B cell (primary cell): ENCODE measurements around the gene DENND10. TPM values are rescaled to one million over a fixed set of nuclear protein-coding genes. Genes with fewer than 3 reads are reported as not detected.

Source experiments
- ATAC-seq: fragments of 200-7000 bp; cut with Tn5 transposase; one replicate; pipeline ENCODE4 v1.10.0; 2021; ENCODE audit warnings: low read depth, mild to moderate bottlenecking, moderate number of reproducible peaks, moderate library complexity
- CTCF ChIA-PET: fragments of 350-600 bp; sonication (Branson Sonifier 250); formaldehyde crosslinking; loops from one replicate; lab custom pipeline; 2021; ENCODE audit warnings: antibody characterized with exemption, inconsistent platforms; lab: Charles Lee
- POLR2A ChIA-PET: fragments of 350-600 bp; sonication (Branson Sonifier 250); formaldehyde crosslinking; loops from one replicate; lab custom pipeline; 2021; ENCODE audit warnings: antibody characterized with exemption; lab: Charles Lee
- DNase-seq: peaks from one replicate; pipeline ENCODE4 v3.0.0; 2013
- H2AFZ ChIP-seq: 2 replicates; pipeline ENCODE4 v1.6.1; 2012; ENCODE audit warnings: mild to moderate bottlenecking, low read depth, low read length; ENCODE audit not compliant: insufficient read depth, poor library complexity, severe bottlenecking
- H3K27ac ChIP-seq, 2 donors: 1 replicate in 1 of 2; 2 replicates in 1 of 2; pipeline ENCODE4 v1.5.1; 2012 to 2013; ENCODE audit warnings: low read length in 2 of 2, mild to moderate bottlenecking in 2 of 2, moderate library complexity in 1 of 2
- H3K27me3 ChIP-seq, 4 experiments: fragments of 200-600 bp in 1 of 4; sonication (generic) in 1 of 4; replicated peaks in 1 of 4; 1 replicate in 2 of 4; 2 replicates in 2 of 4; pipeline versions ENCODE4 v1.6.1 to v1.7.0; 2013 to 2016; ENCODE audit warnings: low read length in 3 of 4, mild to moderate bottlenecking in 2 of 4, mixed read lengths in 1 of 4, moderate library complexity in 1 of 4; ENCODE audit not compliant: insufficient read depth in 4 of 4, control insufficient read depth in 3 of 4; ENCODE audit errors: control extremely low read depth in 1 of 4
- H3K36me3 ChIP-seq, 2 experiments: replicated peaks in 1 of 2; 1 replicate in 1 of 2; 2 replicates in 1 of 2; pipeline versions ENCODE4 v1.6.1 to v1.7.1; 2013; ENCODE audit warnings: low read length in 1 of 2; ENCODE audit not compliant: insufficient read depth in 2 of 2, control insufficient read depth in 1 of 2; ENCODE audit errors: control extremely low read depth in 1 of 2, extremely low read depth in 1 of 2
- H3K4me1 ChIP-seq, 2 donors: fragments of 200-600 bp in 1 of 2; sonication (generic) in 1 of 2; 1 replicate in 1 of 2; 2 replicates in 1 of 2; pipeline versions ENCODE4 v1.5.1 to v1.6.1; 2013 to 2017; ENCODE audit warnings: low read length in 2 of 2; ENCODE audit not compliant: control insufficient read depth in 2 of 2, insufficient read depth in 2 of 2
- H3K4me2 ChIP-seq: replicated peaks from 2 replicates; pipeline ENCODE3; 2012; ENCODE audit warnings: mild to moderate bottlenecking, low read depth, low read length; ENCODE audit not compliant: poor library complexity, severe bottlenecking
- H3K4me3 ChIP-seq, 5 experiments: fragments of 200-600 bp in 1 of 5; sonication (generic) in 1 of 5; 1 replicate in 3 of 5; 2 replicates in 2 of 5; pipeline versions ENCODE4 v1.5.1 to v1.7.0; 2011 to 2016; ENCODE audit warnings: low read length in 4 of 5, mild to moderate bottlenecking in 4 of 5, low read depth in 2 of 5, control low read depth in 1 of 5, moderate library complexity in 1 of 5; ENCODE audit not compliant: insufficient read depth in 1 of 5; ENCODE audit errors: control extremely low read depth in 1 of 5, extremely low read depth in 1 of 5
- H3K79me2 ChIP-seq: fragments of 200-600 bp; sonication (generic); one replicate; pipeline ENCODE4 v1.6.0; 2016; ENCODE audit warnings: low read length; ENCODE audit not compliant: control insufficient read depth, insufficient read depth
- H3K9ac ChIP-seq: fragments of 200-600 bp; sonication (generic); 2 replicates; pipeline ENCODE4 v1.6.1; 2017; ENCODE audit warnings: mild to moderate bottlenecking, low read length, moderate library complexity
- H3K9me3 ChIP-seq, 3 donors: one replicate each; pipeline versions ENCODE4 v1.6.1 to v1.7.1; 2013; ENCODE audit warnings: low read length in 2 of 3; ENCODE audit not compliant: control insufficient read depth in 2 of 3, insufficient read depth in 1 of 3; ENCODE audit errors: control extremely low read depth in 1 of 3
- H4K20me1 ChIP-seq: 2 replicates; pipeline ENCODE4 v1.6.0; 2012; ENCODE audit warnings: mild to moderate bottlenecking, low read length; ENCODE audit not compliant: insufficient read depth, control insufficient read depth, poor library complexity, severe bottlenecking
- H3K27ac Mint-ChIP-seq: one replicate; pipeline ENCODE4 v1.8.0; 2021; ENCODE audit warnings: mixed read lengths
- H3K27me3 Mint-ChIP-seq: one replicate; pipeline ENCODE4 v1.8.0; 2021; ENCODE audit warnings: mixed read lengths
- H3K4me1 Mint-ChIP-seq: one replicate; pipeline ENCODE4 v1.8.0; 2021; ENCODE audit warnings: mixed read lengths
- H3K4me3 Mint-ChIP-seq: one replicate; pipeline ENCODE4 v1.8.0; 2021; ENCODE audit warnings: mixed read lengths
- H3K9me3 Mint-ChIP-seq: one replicate; pipeline ENCODE4 v1.8.0; 2022; ENCODE audit warnings: mixed read lengths; ENCODE audit not compliant: insufficient read depth
- EZH2 ChIP-seq: IDR thresholded peaks from 2 replicates; pipeline ENCODE4 v1.6.1; 2012; ENCODE audit warnings: borderline replicate concordance, low read depth, mild to moderate bottlenecking, moderate library complexity, low read length; ENCODE audit not compliant: insufficient read depth, poor library complexity, severe bottlenecking
- WGBS: methylation state at CpG from one replicate; pipeline ENCODE4 v1.1.5; 2013; ENCODE audit warnings: missing lambda C conversion rate; ENCODE audit not compliant: insufficient coverage; 5-methylcytosine and 5-hydroxymethylcytosine counted together
- intact Hi-C: fragments of 100-400 bp; cut with micrococcal nuclease; formaldehyde crosslinking; loops from one replicate; pipeline ENCODE4 v1.10.0; 2022
- polyA plus RNA-seq: library from polyadenylated mRNA; depleted of rRNA; stranded (reverse); fragments of >200 nt; gene quantifications from 2 replicates; pipeline ENCODE4 v1.2.3, GENCODE V29; 2012
- small RNA-seq: library from RNA; depleted of rRNA; stranded (forward); fragments of <200 nt; gene quantifications from one replicate; pipeline ENCODE3, GENCODE V24; 2012; ENCODE audit warnings: low replicate concordance, low read depth; ENCODE audit not compliant: insufficient read length
- total RNA-seq, 2 donors: library from RNA; stranded (reverse); fragments of 120-200 nt in 1 of 2; gene quantifications; 1 replicate in 1 of 2; 2 replicates in 1 of 2; pipeline versions ENCODE4 v1.2.3 to v1.2.4, GENCODE V29; 2013 to 2022
- TF ChIP-seq, protein P1 (sequence below): fragments of 200-600 bp; IDR thresholded peaks from one replicate; pipeline ENCODE4 v1.8.0; 2022; ENCODE audit warnings: antibody characterized with exemption, mild to moderate bottlenecking

The DENND10 gene
- total and polyA plus RNA-seq, 2 donors (not counting 1 experiment from before 2014, with no cell fraction given), result 16.6 to 24.4 TPM

GRCh38 chr10:119183664-119184412 is 79.9 kb downstream of the DENND10 start:
- no peak for TF ChIP-seq EZH2
- TF ChIP-seq, protein P1, sequence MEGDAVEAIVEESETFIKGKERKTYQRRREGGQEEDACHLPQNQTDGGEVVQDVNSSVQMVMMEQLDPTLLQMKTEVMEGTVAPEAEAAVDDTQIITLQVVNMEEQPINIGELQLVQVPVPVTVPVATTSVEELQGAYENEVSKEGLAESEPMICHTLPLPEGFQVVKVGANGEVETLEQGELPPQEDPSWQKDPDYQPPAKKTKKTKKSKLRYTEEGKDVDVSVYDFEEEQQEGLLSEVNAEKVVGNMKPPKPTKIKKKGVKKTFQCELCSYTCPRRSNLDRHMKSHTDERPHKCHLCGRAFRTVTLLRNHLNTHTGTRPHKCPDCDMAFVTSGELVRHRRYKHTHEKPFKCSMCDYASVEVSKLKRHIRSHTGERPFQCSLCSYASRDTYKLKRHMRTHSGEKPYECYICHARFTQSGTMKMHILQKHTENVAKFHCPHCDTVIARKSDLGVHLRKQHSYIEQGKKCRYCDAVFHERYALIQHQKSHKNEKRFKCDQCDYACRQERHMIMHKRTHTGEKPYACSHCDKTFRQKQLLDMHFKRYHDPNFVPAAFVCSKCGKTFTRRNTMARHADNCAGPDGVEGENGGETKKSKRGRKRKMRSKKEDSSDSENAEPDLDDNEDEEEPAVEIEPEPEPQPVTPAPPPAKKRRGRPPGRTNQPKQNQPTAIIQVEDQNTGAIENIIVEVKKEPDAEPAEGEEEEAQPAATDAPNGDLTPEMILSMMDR, result no peak
- Mint-ChIP-seq H3K9me3 (no peaks in the 10 kb centered on the region), H3K4me1 (peaks cover 3% of the 10 kb centered on the region), H3K27me3 (no peaks in the 10 kb centered on the region), H3K4me3 (no peak overlapping the region), H3K27ac (no peak overlapping the region)
- DNase-seq (no peak), ATAC-seq (no peak)
- peaks cover 4 to 6% of the 10 kb centered on the region in 2 donors for H3K4me1 ChIP-seq
- H3K4me3 ChIP-seq, result no peak overlapping the region
- 100% methylated on average over 1 of the region's 9 CpGs for WGBS
- H3K36me3 ChIP-seq, result no peaks in the 10 kb centered on the region
- H3K27me3 ChIP-seq, result no peaks in the 10 kb centered on the region
- intact Hi-C loops, result no loop called here
- no peaks in the 10 kb centered on the region for H3K9me3 ChIP-seq
- no peak overlapping the region for H3K4me2 ChIP-seq
- no peak overlapping the region for H3K27ac ChIP-seq
- no peak overlapping the region for H2AFZ ChIP-seq
- POLR2A ChIA-PET, result no interaction called here
- no peak overlapping the region for H3K9ac ChIP-seq
- H3K79me2 ChIP-seq, result peaks cover 12% of the 10 kb centered on the region
- no peaks in the 10 kb centered on the region for H4K20me1 ChIP-seq
- CTCF ChIA-PET, result interaction anchor here (0.6 kb wide), 1 partner anchor 125 kb away, joined by 3 read pairs; no protein-coding TSS in a partner anchor

Small RNA genes lying within 50 kb of the gene (small RNA-seq; reads per million reads assigned to genes)
- gene AL355598.1 (not detected), gene RF00413 (not detected), gene SNORA19 (84.1 reads per million, percentile 94 among the genes with 10 or more reads in this experiment)

Other genes starting within 250 kb of the DENND10 start
- 0.24 and 0.69 TPM in 2 replicates for gene NANOS1, start 74.4 kb upstream of the DENND10 start, total RNA-seq
- 0.03 and 0.16 TPM in 2 replicates for gene NANOS1, start 74.4 kb upstream of the DENND10 start, polyA plus RNA-seq
- 94.3 and 94.5 TPM in 2 replicates for gene EIF3A, start 23.3 kb upstream of the DENND10 start, total RNA-seq
- 8.8 and 16.4 TPM in 2 replicates for gene EIF3A, start 23.3 kb upstream of the DENND10 start, polyA plus RNA-seq
- gene SFXN4, start 61.6 kb downstream of the DENND10 start, total RNA-seq, result 8.4 and 9.8 TPM in 2 replicates
- 12.6 and 15.4 TPM in 2 replicates for gene SFXN4, start 61.6 kb downstream of the DENND10 start, polyA plus RNA-seq
- 36.2 and 36.3 TPM in 2 replicates for gene PRDX3, start 74.7 kb downstream of the DENND10 start, total RNA-seq
- 16.7 and 18.0 TPM in 2 replicates for gene PRDX3, start 74.7 kb downstream of the DENND10 start, polyA plus RNA-seq
- 54.8 and 57.2 TPM in 2 replicates for gene GRK5, start 103.5 kb downstream of the DENND10 start, total RNA-seq
- gene GRK5, start 103.5 kb downstream of the DENND10 start, polyA plus RNA-seq, result 21.9 and 22.9 TPM in 2 replicates